Stomach smooth muscle (tissue), 2 donors: ENCODE data around the gene CWC25.

Source experiments
- H3K27ac ChIP-seq: one replicate; pipeline ENCODE4 v1.7.0; 2013; ENCODE audit warnings: mild to moderate bottlenecking, low read length, inconsistent platforms
- H3K27me3 ChIP-seq, 2 donors: one replicate each; pipeline ENCODE4 v1.7.0; 2013; ENCODE audit warnings: low read length in 2 of 2; ENCODE audit not compliant: insufficient read depth in 2 of 2, control insufficient read depth in 1 of 2
- H3K36me3 ChIP-seq, 2 donors: one replicate each; pipeline ENCODE4 v1.7.0; 2013; ENCODE audit warnings: low read length in 2 of 2; ENCODE audit not compliant: control insufficient read depth in 2 of 2, insufficient read depth in 2 of 2
- H3K4me1 ChIP-seq: one replicate; pipeline ENCODE4 v1.7.0; 2013; ENCODE audit warnings: low read length; ENCODE audit not compliant: control insufficient read depth, insufficient read depth
- H3K4me3 ChIP-seq, 2 donors: one replicate each; pipeline ENCODE4 v1.7.0; 2013; ENCODE audit warnings: low read length in 2 of 2
- H3K9ac ChIP-seq, 2 donors: one replicate each; pipeline ENCODE4 v1.7.0; 2013; ENCODE audit warnings: low read length in 2 of 2, mild to moderate bottlenecking in 1 of 2
- H3K9me3 ChIP-seq, 2 donors: one replicate each; pipeline ENCODE4 v1.7.0; 2013; ENCODE audit warnings: low read length in 2 of 2; ENCODE audit not compliant: control insufficient read depth in 2 of 2
- donor health status: healthy.
- donor health status: Pancreatic carcinoma.

The CWC25 gene

DNA sequence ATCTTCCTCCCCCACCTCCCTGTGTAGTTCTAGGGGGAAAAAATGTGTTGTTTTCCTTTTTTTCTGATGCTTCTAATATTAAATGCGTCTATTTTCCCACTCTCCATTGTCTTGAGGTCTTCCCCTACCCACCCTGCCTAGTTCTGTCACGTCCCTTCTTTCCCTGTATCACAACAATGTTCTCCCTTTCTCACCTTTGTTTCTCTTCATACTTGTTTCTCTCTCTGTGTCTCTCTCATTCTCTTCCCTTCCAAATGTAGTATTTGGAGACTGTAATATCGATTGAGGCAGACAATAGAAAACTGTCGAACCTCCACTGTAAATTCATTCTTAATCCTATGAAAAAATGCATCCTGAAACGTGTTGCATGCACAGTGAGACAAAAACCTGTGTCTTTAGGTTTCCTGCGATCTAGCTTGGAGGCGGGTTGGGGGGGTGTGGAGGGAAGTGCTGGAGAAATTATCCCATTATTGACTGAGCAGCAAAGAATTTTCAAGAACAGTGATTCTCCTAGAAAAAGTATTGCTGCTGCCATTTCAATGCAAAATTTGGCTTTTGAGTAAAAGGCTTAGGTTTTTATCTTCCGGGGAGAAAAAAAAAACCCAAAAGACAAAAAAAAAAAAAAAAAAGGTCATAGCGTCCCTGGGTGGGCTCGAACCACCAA is 73.8 kb downstream of the CWC25 start:
- Histone ChIP-seq H3K4me1 (peaks cover 53% of the 10 kb centered on the region), H3K4me3 (peak overlapping the region in 1 of 2 donors; percentile 99), H3K9me3 (no peaks in the 10 kb centered on the region), H3K27ac (no peak overlapping the region), H3K27me3 (peaks cover 3 to 10% of the 10 kb centered on the region in 2 donors), H3K36me3 (peaks cover 6 to 7% of the 10 kb centered on the region in 2 donors), H3K9ac (no peak overlapping the region)
